SU-DHL-6 (cell line): ENCODE results near the gene UPF2.

Experiments used
- H2AFZ ChIP-seq: fragments of 200-600 bp; sonication (generic); 2 replicates; pipeline ENCODE4 v1.6.1; 2014; ENCODE audit warnings: low read depth, mild to moderate bottlenecking, moderate library complexity, mixed read lengths, antibody characterized with exemption, low read length; ENCODE audit not compliant: severe bottlenecking
- H3F3A ChIP-seq: fragments of 200-600 bp; shearing (Covaris generic); 2 replicates; pipeline ENCODE4 v1.6.0; 2016; ENCODE audit warnings: antibody characterized with exemption, mild to moderate bottlenecking; ENCODE audit not compliant: insufficient read depth
- H3K27ac ChIP-seq: fragments of 200-600 bp; sonication (generic); 2 replicates; pipeline ENCODE4 v1.5.1; 2016; ENCODE audit warnings: low read depth, mild to moderate bottlenecking, low read length, moderate library complexity, mixed read lengths
- H3K27me3 ChIP-seq: fragments of 200-600 bp; sonication (generic), shearing (Covaris generic); 2 replicates; pipeline ENCODE4 v1.6.0; 2014; ENCODE audit warnings: mild to moderate bottlenecking, low read length
- H3K36me3 ChIP-seq: fragments of 200-600 bp; sonication (generic); 2 replicates; pipeline ENCODE4 v1.6.1; 2014; ENCODE audit warnings: mild to moderate bottlenecking, low read length, mixed read lengths
- H3K4me2 ChIP-seq: fragments of 300-600, 200-600 bp; shearing (Covaris generic), sonication (generic); 2 replicates; pipeline ENCODE4 v1.6.0; 2014; ENCODE audit warnings: low read length, low read depth, mild to moderate bottlenecking; ENCODE audit not compliant: poor library complexity, severe bottlenecking
- H3K4me3 ChIP-seq: fragments of 200-600 bp; sonication (generic); 2 replicates; pipeline ENCODE4 v1.5.1; 2014; ENCODE audit warnings: antibody characterized with exemption, low read length, mild to moderate bottlenecking, mixed read lengths; ENCODE audit not compliant: insufficient read depth, poor library complexity, severe bottlenecking
- H3K79me2 ChIP-seq: fragments of 200-600 bp; sonication (generic); 2 replicates; pipeline ENCODE4 v1.6.1; 2014; ENCODE audit warnings: mild to moderate bottlenecking, low read length, moderate library complexity; ENCODE audit not compliant: insufficient read depth
- H3K9ac ChIP-seq: fragments of 200-600 bp; sonication (generic); 2 replicates; pipeline ENCODE4 v1.7.0; 2014; ENCODE audit warnings: mild to moderate bottlenecking, low read length
- H3K9me2 ChIP-seq: fragments of 200-600 bp; sonication (generic); replicated peaks from 2 replicates; pipeline ENCODE4 v1.6.1; 2014; ENCODE audit warnings: low read length; ENCODE audit not compliant: insufficient read depth
- H3K9me3 ChIP-seq: fragments of 200-600 bp; sonication (generic); 2 replicates; pipeline ENCODE4 v1.6.1; 2014; ENCODE audit warnings: low read length, mixed read lengths; ENCODE audit not compliant: insufficient read depth
- H4K20me1 ChIP-seq: fragments of 200-600 bp; sonication (generic); 2 replicates; pipeline ENCODE4 v1.6.1; 2014; ENCODE audit warnings: low read depth, mild to moderate bottlenecking, antibody characterized with exemption, low read length, moderate library complexity, mixed read lengths
- EZH2phosphoT487 ChIP-seq: fragments of 200-600 bp; sonication (generic), shearing (Covaris generic); conservative IDR thresholded peaks from 2 replicates; pipeline ENCODE4 v1.6.1; 2018; ENCODE audit warnings: mild to moderate bottlenecking, antibody characterized with exemption, low read length, moderate library complexity, mixed read lengths
- TF ChIP-seq, protein P1 (sequence below): fragments of 200-600 bp; sonication (generic); IDR thresholded peaks from one replicate; pipeline ENCODE4 v1.5.1; 2017; ENCODE audit warnings: antibody characterized with exemption, mild to moderate bottlenecking, low read length, moderate library complexity; ENCODE audit not compliant: insufficient read depth, poor library complexity, severe bottlenecking

Gene UPF2

GRCh38 chr10:11913079-11913641 lies 129.4 kb downstream of the UPF2 start:
- Histone ChIP-seq H3K4me3 (no peak overlapping the region), H2AFZ (no peak overlapping the region), H3K4me2 (no peak overlapping the region), H3K9me2 (no peaks in the 10 kb centered on the region), H3K9me3 (no peaks in the 10 kb centered on the region), H3K27ac (no peak overlapping the region), H3K36me3 (no peaks in the 10 kb centered on the region), H3K79me2 (no peaks in the 10 kb centered on the region), H4K20me1 (no peaks in the 10 kb centered on the region), H3K27me3 (no peaks in the 10 kb centered on the region), H3F3A (no peaks in the 10 kb centered on the region), H3K9ac (no peak overlapping the region)
- TF ChIP-seq EZH2phosphoT487, result no peak
- TF ChIP-seq, protein P1, sequence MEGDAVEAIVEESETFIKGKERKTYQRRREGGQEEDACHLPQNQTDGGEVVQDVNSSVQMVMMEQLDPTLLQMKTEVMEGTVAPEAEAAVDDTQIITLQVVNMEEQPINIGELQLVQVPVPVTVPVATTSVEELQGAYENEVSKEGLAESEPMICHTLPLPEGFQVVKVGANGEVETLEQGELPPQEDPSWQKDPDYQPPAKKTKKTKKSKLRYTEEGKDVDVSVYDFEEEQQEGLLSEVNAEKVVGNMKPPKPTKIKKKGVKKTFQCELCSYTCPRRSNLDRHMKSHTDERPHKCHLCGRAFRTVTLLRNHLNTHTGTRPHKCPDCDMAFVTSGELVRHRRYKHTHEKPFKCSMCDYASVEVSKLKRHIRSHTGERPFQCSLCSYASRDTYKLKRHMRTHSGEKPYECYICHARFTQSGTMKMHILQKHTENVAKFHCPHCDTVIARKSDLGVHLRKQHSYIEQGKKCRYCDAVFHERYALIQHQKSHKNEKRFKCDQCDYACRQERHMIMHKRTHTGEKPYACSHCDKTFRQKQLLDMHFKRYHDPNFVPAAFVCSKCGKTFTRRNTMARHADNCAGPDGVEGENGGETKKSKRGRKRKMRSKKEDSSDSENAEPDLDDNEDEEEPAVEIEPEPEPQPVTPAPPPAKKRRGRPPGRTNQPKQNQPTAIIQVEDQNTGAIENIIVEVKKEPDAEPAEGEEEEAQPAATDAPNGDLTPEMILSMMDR, result no peak

DNA sequence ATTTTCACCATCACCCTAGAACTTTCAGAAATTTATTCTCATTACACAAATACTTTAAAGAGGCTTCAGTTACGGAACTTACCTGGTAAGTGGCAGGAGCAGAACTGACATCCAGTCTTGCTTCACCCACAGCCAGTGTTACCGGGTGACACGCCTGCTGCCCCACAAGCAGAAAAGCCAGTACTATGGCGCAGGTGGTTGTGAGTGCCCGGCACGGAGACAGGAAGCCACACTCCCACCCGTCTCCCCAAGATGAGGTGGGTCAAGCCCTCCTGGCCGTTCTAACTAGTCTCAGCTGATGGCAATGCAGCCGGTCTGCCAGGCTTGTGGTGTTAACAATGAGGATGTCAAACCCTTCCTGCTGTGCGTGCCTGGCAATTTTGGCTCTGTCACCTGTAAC lies 132.5 kb downstream of the UPF2 start:
- Histone ChIP-seq H3K4me3 (no peak overlapping the region), H3K9me3 (no peaks in the 10 kb centered on the region), H3K27me3 (no peaks in the 10 kb centered on the region), H3K27ac (no peak overlapping the region), H3K4me2 (no peak overlapping the region), H3F3A (no peaks in the 10 kb centered on the region), H3K79me2 (no peaks in the 10 kb centered on the region), H4K20me1 (no peaks in the 10 kb centered on the region), H3K9ac (no peak overlapping the region), H3K36me3 (no peaks in the 10 kb centered on the region), H3K9me2 (no peaks in the 10 kb centered on the region), H2AFZ (no peak overlapping the region)
- TF ChIP-seq EZH2phosphoT487, result no peak
- TF ChIP-seq, protein P1, result no peak

DNA sequence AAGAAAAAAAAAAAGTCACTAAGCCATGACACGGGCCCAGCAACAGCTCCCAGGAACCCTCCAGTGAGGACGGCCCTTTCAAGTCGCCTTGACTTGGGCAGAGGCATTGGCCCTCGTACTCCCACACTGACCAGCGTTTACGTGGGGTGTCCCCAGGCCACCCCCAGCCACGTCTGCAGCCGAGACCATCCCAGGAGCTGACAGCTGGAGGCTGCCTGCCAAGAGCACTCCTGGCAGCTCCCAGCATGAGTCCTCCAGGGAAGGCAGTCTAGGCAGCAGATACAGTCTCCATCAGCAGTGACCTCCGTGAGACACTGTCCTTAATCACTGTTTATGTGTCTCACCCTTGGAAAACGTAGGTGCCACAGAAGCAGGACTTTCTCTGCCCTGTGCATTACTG lies 133.0 kb downstream of the UPF2 start:
- Histone ChIP-seq H3K9me3 (no peaks in the 10 kb centered on the region), H3K4me3 (no peak overlapping the region), H3K9me2 (no peaks in the 10 kb centered on the region), H3K27ac (no peak overlapping the region), H3K9ac (no peak overlapping the region), H3K79me2 (no peaks in the 10 kb centered on the region), H3K27me3 (no peaks in the 10 kb centered on the region), H4K20me1 (no peaks in the 10 kb centered on the region), H3K4me2 (no peak overlapping the region), H3K36me3 (no peaks in the 10 kb centered on the region), H2AFZ (no peak overlapping the region), H3F3A (no peaks in the 10 kb centered on the region)
- TF ChIP-seq, protein P1, result no peak
- no peak for TF ChIP-seq EZH2phosphoT487
